WTC11 (cell line): ENCODE measurements around the gene FGR. TPM values are rescaled to one million over a fixed set of nuclear protein-coding genes. Genes with fewer than 3 reads are reported as not detected.

Experiments
- ATAC-seq: fragments of 200-7000 bp; cut with Tn5 transposase; 2 replicates; pipeline ENCODE4 v1.10.0; 2021; ENCODE audit warnings: mild to moderate bottlenecking, moderate library complexity
- CTCF ChIA-PET: fragments of 300-600 bp; sonication (Branson Sonifier 250); formaldehyde crosslinking; loops from one replicate; lab custom pipeline; 2021; ENCODE audit warnings: antibody characterized with exemption; lab: Charles Lee
- POLR2A ChIA-PET: fragments of 350-600 bp; sonication (Branson Sonifier 250); formaldehyde crosslinking; loops from one replicate; lab custom pipeline; 2021; ENCODE audit warnings: antibody characterized with exemption; lab: Charles Lee
- DNase-seq: peaks from one replicate; pipeline ENCODE4 v3.0.0; 2021; ENCODE audit warnings: low spot score
- H3K27ac Mint-ChIP-seq: 2 replicates; pipeline ENCODE4 v1.8.0; 2021; ENCODE audit warnings: mixed read lengths
- H3K27me3 Mint-ChIP-seq: 2 replicates; pipeline ENCODE4 v1.8.0; 2021; ENCODE audit warnings: low read depth, mild to moderate bottlenecking, moderate library complexity, mixed read lengths
- H3K36me3 Mint-ChIP-seq: 2 replicates; pipeline ENCODE4 v1.8.0; 2021; ENCODE audit warnings: mixed read lengths
- H3K4me1 Mint-ChIP-seq: 2 replicates; pipeline ENCODE4 v1.8.0; 2022; ENCODE audit warnings: mixed read lengths
- H3K4me3 Mint-ChIP-seq: 2 replicates; pipeline ENCODE4 v1.8.0; 2021; ENCODE audit warnings: mild to moderate bottlenecking, moderate library complexity, mixed read lengths
- H3K9me3 Mint-ChIP-seq: 2 replicates; pipeline ENCODE4 v1.8.0; 2021; ENCODE audit warnings: mixed read lengths
- AFF4 ChIP-seq: sonication (generic); formaldehyde crosslinking; IDR thresholded peaks from 2 replicates; pipeline ENCODE4 v1.8.1; 2023; ENCODE audit warnings: mild to moderate bottlenecking, missing genetic modification reagents, borderline replicate concordance
- CDX4 ChIP-seq: fragments of 250-450 bp; sonication (Bioruptor Pico); IDR thresholded peaks from 2 replicates; pipeline ENCODE4 v1.9.0; 2021; ENCODE audit warnings: moderate library complexity, mild to moderate bottlenecking, inconsistent platforms, borderline replicate concordance
- CTCF ChIP-seq: fragments of 200-600 bp; IDR thresholded peaks from 2 replicates; pipeline ENCODE4 v1.8.0; 2022; ENCODE audit warnings: antibody characterized with exemption
- E2F1 ChIP-seq: sonication (generic); formaldehyde crosslinking; IDR thresholded peaks from 2 replicates; pipeline ENCODE4 v1.8.0; 2022; ENCODE audit warnings: mild to moderate bottlenecking, missing genetic modification reagents
- EMX1 ChIP-seq: fragments of 250-450 bp; sonication (Bioruptor Pico); IDR thresholded peaks from 2 replicates; pipeline ENCODE4 v1.8.0; 2021; ENCODE audit warnings: mild to moderate bottlenecking
- ESRRA ChIP-seq: sonication (generic); formaldehyde crosslinking; IDR thresholded peaks from 2 replicates; pipeline ENCODE4 v1.8.1; 2022; ENCODE audit warnings: mild to moderate bottlenecking, missing genetic modification reagents, borderline replicate concordance
- GTF2I ChIP-seq: fragments of 250-450 bp; sonication (Bioruptor Pico); conservative IDR thresholded peaks from 2 replicates; pipeline ENCODE4 v1.4.0; 2021; ENCODE audit warnings: mild to moderate bottlenecking
- JUN ChIP-seq: sonication (generic); formaldehyde crosslinking; IDR thresholded peaks from 2 replicates; pipeline ENCODE4 v1.8.0; 2023; ENCODE audit warnings: mild to moderate bottlenecking, missing genetic modification reagents
- NFATC4 ChIP-seq: fragments of 250-450 bp; sonication (Bioruptor Pico); IDR thresholded peaks from 2 replicates; pipeline ENCODE4 v1.9.0; 2021; ENCODE audit warnings: mild to moderate bottlenecking
- NR1H2 ChIP-seq: sonication (generic); formaldehyde crosslinking; IDR thresholded peaks from 2 replicates; pipeline ENCODE4 v1.9.0; 2021; ENCODE audit warnings: mild to moderate bottlenecking, moderate library complexity, missing genetic modification reagents
- NR2C2 ChIP-seq: sonication (generic); formaldehyde crosslinking; IDR thresholded peaks from 2 replicates; pipeline ENCODE4 v1.8.0; 2022; ENCODE audit warnings: mild to moderate bottlenecking, missing genetic modification reagents
- OVOL2 ChIP-seq: fragments of 250-450 bp; sonication (Bioruptor Pico); IDR thresholded peaks from 2 replicates; pipeline ENCODE4 v1.9.0; 2021; ENCODE audit warnings: mild to moderate bottlenecking, borderline replicate concordance
- RORB ChIP-seq: fragments of 250-450 bp; sonication (Bioruptor Pico); IDR thresholded peaks from 2 replicates; pipeline ENCODE4 v1.9.0; 2021; ENCODE audit warnings: mild to moderate bottlenecking
- TCF7 ChIP-seq: sonication (generic); formaldehyde crosslinking; IDR thresholded peaks from 2 replicates; pipeline ENCODE4 v1.8.0; 2022; ENCODE audit warnings: mild to moderate bottlenecking, low read depth, missing genetic modification reagents, moderate library complexity
- TP53 ChIP-seq: sonication (generic); formaldehyde crosslinking; IDR thresholded peaks from 2 replicates; pipeline ENCODE4 v1.8.1; 2023; ENCODE audit warnings: mild to moderate bottlenecking, missing genetic modification reagents
- USF1 ChIP-seq: sonication (generic); formaldehyde crosslinking; IDR thresholded peaks from 2 replicates; pipeline ENCODE4 v1.8.0; 2022; ENCODE audit warnings: mild to moderate bottlenecking, missing genetic modification reagents
- ZNF138 ChIP-seq: sonication (generic); formaldehyde crosslinking; conservative IDR thresholded peaks from 2 replicates; pipeline ENCODE4 v1.8.1; 2022; ENCODE audit warnings: mild to moderate bottlenecking, moderate library complexity, missing genetic modification reagents
- ZNF425 ChIP-seq: fragments of 250-450 bp; sonication (Bioruptor Pico); conservative IDR thresholded peaks from 2 replicates; pipeline ENCODE4 v1.9.0; 2021; ENCODE audit warnings: mild to moderate bottlenecking
- ZNF532 ChIP-seq: fragments of 250-450 bp; sonication (Bioruptor Pico); IDR thresholded peaks from 2 replicates; pipeline ENCODE4 v1.9.0; 2021; ENCODE audit warnings: mild to moderate bottlenecking, borderline replicate concordance
- total RNA-seq: library from RNA; stranded (reverse); gene quantifications from 3 replicates; pipeline ENCODE4 v1.2.3, GENCODE V29; 2021

Gene FGR
- total RNA-seq, 1 experiment from 2014 or later: 0.77 TPM

- TF ChIP-seq ZNF532 (CRISPR knock-in tag) (no peak), NR1H2 (CRISPR knock-in tag) (no peak), CTCF (no peak), CDX4 (no peak)
Observed at GRCh38 chr1:27652111-27652864, 17.3 kb upstream of the FGR start (continued).

- no peaks in the 10 kb centered on the region for H3K27me3 Mint-ChIP-seq
- H3K36me3 Mint-ChIP-seq: no peaks in the 10 kb centered on the region
- H3K4me3 Mint-ChIP-seq: no peak overlapping the region; the same call in 1 of the 2 replicates
- ChIA-PET POLR2A (no interaction called here), CTCF (interaction anchor here (0.6 to 3.4 kb wide), 9 partner anchors 9 to 94 kb away, joined by 3 to 16 read pairs (median 5); no protein-coding TSS in a partner anchor)
- H3K9me3 Mint-ChIP-seq: no peaks in the 10 kb centered on the region
- peak overlapping the region; percentile 43 for H3K27ac Mint-ChIP-seq
- DNase-seq (no peak), ATAC-seq (peak; percentile 79)
- peaks cover 26% of the 10 kb centered on the region for H3K4me1 Mint-ChIP-seq
- TF ChIP-seq E2F1 (CRISPR knock-in tag): no peak
- no peak for TF ChIP-seq TCF7
- TF ChIP-seq NFATC4 (CRISPR knock-in tag): no peak
- TF ChIP-seq JUN: no peak
- no peak for TF ChIP-seq ZNF425 (CRISPR knock-in tag)
- no peak for TF ChIP-seq TP53
- TF ChIP-seq GTF2I (CRISPR knock-in tag): no peak
- peak; percentile 63; the same call in 1 of the 2 replicates for TF ChIP-seq USF1 (CRISPR knock-in tag)
- no peak for TF ChIP-seq NR2C2 (CRISPR knock-in tag)
- TF ChIP-seq AFF4 (CRISPR knock-in tag): no peak
- TF ChIP-seq NR1H2 (CRISPR knock-in tag): no peak
- TF ChIP-seq OVOL2: no peak
- TF ChIP-seq ESRRA (CRISPR knock-in tag): no peak
- no peak for TF ChIP-seq RORB (CRISPR knock-in tag)
- no peak for TF ChIP-seq ZNF138 (CRISPR knock-in tag)
- TF ChIP-seq EMX1 (CRISPR knock-in tag): no peak
Observed at GRCh38 chr1:27650539-27651175, 15.7 kb upstream of the FGR start.
